NCI-H524 (cell line): Measurements from ENCODE around the gene COL24A1.
"Not testable (repeated sequence)": the region's sequence is repeated elsewhere in the genome, so short reads cannot be mapped to it uniquely, and the experiment has no call there.

Source experiments
- DNase-seq, 2 experiments: peaks; one replicate each; lab custom pipeline; 2025; lab: John Stamatoyannopoulos, UW

The COL24A1 gene

GRCh38 chr1:86082183-86082582, 74.4 kb downstream of the COL24A1 start:
- peak in 1 of 2 experiments; percentile 20 for DNase-seq

DNA sequence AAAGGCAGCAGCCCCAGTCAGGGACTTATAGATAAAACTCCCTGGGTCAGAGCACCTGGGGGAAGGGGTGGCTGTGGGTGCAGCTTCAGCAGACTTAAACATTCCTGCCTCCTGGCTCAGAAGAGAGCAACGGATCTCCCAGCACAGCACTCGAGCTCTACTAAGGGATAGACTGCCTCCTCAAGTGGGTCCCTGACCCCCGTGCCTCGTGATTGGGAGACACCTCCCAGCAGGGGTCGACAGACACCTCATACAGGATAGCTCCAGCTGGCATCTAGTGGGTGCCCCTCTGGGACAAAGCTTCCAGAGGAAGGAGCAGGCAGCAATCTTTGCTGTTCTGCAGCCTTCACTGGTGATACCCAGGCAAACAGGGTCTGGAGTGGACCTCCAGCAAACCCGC, 84.1 kb downstream of the COL24A1 start:
- not testable (repeated sequence) for DNase-seq

DNA sequence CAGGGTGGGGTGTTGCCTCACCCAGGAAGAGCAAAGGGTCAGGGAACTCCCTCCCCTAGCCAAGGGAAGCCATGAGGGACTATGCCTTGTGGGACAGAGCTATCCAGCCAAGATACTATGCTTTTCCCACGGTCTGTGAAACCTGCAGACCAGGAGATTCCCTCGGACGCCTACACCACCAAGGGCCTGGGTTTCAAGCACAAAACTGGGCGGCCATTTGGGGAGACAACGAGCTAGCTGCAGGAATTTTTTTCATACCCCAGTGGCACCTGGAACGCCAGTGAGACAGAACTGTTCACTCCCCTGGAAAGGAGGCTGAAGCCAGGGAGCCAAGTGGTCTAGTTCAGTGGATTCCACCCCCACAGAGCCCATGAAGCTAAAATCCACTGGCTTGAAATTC, 84.7 kb downstream of the COL24A1 start:
- DNase-seq: not testable (repeated sequence)

DNA sequence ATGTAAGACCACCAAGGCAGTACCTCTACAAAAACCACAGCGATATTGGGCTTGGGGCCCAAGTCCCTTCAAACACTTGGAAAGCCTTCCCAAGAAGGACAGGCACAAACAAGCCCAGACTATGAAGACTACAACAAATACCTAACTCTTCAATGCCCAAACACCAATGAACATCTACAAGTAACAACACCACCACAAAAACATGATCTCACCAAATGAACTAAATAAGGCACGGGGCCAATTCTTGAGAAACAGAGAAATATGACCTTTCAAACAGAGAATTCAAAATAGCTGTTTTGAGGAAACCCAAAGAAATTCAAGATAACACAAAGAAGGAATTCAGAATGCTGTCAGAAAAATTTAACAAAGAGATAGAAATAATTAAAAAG, 86.8 kb downstream of the COL24A1 start:
- DNase-seq: no peak

DNA sequence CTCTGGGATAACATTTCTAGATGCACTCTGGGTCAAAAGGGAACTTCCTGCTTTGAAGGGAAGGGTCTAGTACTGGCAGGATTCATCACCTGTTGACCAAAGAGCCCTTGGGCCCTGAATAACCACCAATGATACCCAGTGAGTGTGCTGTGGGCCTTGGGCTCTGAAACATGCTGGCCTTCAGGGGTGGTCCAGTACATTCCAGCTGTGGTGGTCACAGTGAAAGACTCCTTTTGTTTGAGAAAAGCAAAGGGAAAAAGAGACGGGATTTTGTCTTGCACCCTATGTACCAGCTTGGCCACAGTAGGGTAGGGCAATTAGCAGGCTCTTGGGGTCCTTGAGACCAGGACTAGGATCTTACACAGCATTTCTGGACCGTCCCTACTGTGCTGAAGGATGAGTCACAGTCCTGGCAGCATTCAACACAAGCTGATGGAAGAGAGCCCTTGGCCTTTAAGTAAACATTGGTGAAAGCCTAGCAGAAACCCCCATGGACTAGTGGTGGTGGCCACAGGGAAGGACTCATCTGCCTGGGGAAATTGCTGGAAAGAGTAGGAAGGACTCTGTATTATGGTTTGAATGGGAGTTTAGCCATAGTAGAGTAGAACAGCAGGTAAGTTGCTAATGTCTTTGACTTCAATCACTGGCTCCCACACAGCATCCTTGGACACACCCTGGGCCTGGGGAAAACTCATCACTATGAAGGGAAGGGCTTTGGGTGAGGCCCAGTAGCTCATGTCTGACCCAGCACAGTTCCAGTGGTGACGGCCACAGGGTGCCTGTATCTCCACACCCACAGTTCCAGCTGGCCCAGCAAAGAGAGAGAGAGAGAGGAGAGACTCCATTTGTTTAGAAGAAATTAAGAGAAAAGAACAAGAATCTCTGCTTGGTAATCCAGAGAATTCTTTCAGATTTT, 87.5 kb downstream of the COL24A1 start:
- no peak for DNase-seq

- peak in 1 of 2 experiments; percentile 16 for DNase-seq
Observed at GRCh38 chr1:86068271-86068721, 88.3 kb downstream of the COL24A1 start.

DNA sequence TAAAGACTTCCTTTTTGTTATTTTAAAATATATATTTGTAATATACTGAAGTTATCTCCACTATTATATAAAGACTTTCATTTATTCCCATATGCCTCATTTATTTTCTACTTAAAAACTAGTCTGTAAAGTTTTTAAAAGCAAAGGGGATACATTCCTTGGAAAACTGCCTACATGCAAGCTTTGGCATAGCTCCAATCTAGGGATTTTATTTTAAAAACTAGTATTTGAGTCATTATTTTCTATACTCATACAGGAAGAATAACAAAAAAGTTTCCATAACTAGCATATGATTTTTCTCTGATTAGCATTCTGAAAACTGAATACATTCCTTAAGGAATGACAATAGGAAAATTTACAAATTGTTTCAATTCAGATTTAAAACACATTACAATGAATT, 88.9 kb downstream of the COL24A1 start:
- DNase-seq: no peak

GRCh38 chr1:86064899-86065298, 91.7 kb downstream of the COL24A1 start:
- DNase-seq: no peak

DNA sequence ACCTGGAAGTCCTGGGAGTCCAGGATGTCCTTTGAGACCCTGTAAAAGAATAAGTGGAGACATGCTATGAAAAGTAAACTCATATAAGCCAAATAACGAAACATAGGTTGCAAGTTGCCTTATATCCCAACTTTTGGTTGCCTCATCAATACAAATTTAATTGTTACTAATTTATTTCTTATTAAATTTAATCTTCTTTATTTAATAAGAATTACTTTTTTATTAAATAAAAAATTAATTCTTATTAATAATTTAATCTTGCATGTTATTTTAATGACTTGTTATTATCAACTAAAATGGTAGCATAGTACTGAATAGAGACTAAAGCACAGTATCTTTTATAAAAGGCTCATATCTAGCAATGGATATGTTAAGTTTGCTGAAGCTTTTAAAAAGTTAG, 92.9 kb downstream of the COL24A1 start:
- no peak for DNase-seq

DNA sequence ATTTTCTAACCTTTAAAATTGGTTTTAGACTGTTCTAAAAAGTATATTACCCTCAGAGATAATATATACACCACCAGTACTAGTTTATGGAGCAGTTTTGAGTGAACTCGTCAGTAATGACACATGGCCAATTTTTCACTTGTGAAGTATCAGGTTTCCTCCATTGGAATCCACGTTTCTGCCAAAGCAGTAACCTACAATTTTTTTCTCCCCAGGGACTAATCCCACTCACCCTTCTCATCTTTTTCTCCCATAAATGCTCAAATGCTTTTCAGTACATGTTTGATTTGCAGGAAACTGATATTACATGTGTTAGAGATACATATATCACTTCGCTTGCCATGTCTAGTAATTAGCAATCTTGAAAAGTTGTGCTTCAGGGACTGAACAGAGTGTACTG, 94.1 kb downstream of the COL24A1 start:
- DNase-seq: peak in 1 of 2 experiments; percentile 14

DNA sequence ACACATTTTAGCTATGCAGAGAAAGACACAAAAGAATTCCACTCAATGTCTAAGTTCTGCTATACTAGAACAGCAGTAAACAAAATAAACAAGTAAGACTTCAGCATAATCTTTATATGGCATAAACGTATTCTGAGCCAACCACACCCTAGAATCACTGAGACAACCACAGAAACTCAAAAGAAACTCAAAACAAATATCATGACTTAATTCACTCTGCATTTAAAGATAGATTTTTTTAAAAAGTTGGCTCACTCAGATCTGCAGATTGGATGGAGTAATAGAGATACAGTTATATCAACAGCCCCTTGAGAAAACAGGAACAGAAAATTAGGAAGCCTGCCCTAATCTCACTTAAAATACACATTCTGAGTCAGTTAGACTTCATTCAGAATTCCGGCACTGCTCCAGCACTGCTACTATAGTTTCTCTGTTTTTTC, 95.0 kb downstream of the COL24A1 start:
- no peak for DNase-seq

DNA sequence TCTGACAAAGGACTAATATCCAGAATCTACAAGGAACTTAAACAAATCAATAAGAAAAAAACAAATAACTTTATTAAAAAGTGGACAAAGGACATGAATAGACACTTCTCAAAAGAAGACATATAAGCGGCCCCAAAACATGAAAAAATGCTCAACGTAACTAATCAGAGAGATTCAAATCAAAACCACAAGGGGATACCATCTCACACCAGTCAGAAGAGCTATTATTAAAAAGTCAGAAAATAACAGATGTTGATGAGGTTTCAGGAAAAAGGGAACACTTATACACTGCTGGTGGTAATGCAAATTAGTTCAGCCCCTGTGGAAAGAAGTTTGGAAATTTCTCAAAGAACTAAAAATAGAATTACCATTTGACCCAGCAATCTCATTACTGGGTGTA, 102.2 kb downstream of the COL24A1 start:
- DNase-seq: no peak

DNA sequence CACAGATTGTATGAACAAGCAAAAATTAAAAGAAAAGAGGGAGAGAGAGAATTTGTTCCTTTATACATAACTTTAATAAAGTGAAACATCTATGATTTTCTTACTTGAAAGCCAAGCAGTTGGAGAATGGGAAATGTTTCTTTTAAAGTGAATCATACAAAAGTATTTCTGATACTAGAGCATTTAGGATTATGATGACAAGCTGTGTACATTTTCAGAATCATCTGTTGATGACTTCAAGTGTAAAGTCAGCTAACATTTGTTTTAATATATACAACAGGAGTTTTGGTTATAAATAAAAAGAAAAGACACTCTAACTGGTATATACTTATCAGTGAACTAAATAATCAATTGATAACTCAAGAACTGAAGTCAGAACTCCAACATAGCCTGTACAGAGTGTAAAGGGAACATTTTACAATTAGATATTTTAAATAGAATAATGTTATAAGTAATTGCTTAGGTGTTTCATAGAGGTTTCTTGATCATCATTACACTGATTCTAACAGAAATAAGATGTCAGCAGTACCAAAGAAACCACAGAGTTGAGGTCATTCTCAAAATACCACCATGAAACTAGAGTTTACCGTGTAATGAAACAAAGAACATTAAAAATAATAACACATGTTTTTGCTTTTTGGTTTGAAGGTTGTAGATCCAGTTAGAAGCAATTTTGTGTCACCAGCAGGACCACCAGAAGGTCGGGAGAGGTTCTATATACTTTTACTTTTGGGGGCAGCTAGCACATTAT, 103.4 kb downstream of the COL24A1 start:
- no peak for DNase-seq

GRCh38 chr1:86035101-86035500, 121.5 kb downstream of the COL24A1 start:
- DNase-seq: no peak

DNA sequence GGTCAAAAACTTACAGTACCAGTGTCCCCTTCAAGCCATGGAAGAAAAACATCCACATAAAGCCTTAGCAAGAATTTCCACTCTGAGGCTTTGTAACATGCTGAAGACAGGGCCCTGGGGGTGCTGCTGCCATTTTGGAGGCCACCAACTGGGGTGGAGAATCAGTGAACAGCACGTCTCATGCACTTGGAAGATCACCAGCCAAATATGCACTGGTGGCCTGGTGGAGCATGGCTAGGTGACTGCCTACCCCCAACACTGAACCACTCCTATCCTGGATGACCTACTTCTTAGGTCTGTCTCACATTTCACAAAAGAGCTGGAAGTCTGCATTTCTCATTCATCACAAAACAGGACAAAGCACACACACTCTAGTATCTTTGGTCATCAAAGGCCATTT, 126.4 kb downstream of the COL24A1 start:
- DNase-seq: no peak

DNA sequence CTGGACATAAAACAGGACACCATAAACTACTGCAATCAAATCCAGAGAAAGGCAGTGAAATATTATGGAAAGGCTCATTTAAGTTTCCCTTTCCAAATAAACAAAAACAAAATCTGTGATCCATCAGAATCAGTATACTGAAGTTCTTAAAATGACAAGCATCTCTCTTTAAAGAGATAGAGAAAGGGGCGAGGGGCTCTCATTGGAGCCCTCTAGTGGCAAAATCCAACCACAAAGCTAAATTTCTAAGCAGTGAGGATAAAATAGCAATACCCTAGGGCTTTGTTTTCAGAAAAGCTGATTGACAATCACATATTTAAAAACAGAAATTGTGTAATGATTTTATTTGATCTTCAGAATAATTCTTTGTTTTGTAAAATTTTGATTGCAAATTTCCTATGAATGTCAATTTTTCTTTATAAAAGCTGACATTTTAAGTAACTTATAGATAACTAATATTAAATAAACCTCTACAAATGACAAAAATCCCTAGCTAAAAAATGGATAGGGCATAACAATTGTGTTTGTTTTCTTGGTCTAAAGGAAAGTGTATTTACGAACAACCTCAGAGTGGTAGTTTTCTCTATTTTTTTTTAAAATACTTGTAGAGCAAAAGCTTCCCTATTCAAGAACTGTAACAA, 138.2 kb downstream of the COL24A1 start:
- DNase-seq: peak in 1 of 2 experiments; percentile 31

GRCh38 chr1:86016076-86016759, 140.4 kb downstream of the COL24A1 start:
- no peak for DNase-seq

DNA sequence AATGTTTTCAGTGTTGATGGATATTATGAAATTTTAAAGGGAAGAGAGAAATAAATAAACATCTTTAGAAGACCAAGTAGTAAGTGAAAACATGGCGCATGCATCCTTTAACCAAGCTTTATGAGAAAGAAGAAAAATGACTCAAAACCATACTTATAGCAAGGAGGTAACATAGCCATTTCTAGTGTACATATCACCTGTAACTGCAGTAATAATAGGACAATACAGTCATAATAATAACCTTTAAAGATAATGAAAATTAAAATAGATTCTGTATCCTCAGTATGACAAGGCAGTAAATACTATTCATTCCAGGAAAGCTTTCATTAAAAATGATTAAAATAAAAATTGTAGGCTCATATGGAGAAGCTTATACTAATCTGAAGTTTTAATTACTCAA, 141.2 kb downstream of the COL24A1 start:
- no peak for DNase-seq

DNA sequence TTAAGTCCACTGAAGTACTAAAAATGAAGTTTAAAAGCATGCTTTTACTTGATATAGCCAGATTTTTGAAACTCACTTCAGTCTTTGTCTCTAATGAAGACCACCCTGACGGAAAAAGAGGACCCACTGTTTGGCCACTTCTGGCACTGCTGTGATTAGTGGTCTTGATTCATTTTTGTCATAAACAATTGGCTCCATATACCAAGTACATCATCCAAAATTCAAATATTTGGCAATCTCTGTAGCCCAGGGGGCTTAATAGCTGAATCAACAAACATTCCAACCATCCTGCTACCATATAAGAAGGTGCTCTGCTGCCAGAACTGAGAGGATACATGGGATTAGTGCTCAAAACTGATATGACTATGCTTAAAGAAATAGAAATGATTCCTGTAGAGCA, 156.0 kb downstream of the COL24A1 start:
- no peak for DNase-seq

DNA sequence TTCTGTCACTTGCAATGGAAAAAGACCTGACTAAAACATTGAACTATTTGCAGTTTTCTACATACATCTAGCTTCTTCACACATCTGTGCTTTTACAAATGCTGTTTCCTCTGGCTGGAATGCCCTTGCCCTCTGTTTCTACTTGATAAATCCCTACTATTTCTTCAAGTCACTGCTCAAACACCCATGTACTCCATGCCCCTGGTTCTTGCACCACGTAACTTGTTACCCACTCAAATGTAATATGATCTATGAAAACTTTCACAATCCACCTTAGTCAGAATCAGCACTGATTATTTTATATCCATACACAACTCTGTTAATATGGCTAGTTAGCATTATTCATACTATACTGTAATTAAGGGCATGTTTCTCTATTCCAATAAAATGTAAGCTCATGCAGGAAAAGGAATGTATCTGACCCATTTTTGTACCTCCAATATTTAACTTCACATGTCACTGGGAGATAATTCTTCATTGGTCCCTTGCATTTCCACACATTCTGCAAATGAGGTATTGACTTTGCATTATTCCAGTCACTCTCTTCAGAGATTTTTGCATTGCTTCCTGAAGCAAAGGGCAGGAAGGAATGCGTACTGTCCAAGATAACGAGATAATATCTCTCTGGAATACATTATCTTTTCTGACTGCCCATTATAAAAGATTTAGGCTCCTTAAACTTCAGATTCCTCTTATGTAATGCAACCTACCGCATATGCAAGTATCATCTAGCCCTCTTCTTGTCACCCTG, 158.3 kb downstream of the COL24A1 start:
- DNase-seq: no peak

DNA sequence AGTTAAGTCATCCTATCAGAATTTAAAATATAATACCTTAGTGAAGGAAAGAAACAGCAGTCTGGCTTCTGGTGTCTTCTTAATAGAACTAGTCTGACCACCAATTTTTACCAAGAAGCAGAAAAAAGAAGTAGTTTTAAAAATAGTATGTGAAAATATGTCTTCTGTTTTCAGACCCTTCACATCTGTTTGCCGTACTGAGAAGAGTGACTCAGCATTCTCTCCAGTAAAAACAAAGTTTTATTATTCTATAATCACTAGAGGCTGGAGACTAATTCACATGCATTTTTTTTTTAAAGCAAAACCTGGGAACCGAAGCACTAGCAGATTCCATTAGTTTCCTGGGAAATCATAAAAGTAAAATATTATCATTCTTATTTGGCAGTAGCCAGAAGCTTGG, 163.8 kb downstream of the COL24A1 start:
- no peak for DNase-seq
